HepG2 (cell line): Measurements from ENCODE around the gene CAP2.

Source experiments
- EZH2 ChIP-seq: conservative IDR thresholded peaks from 2 replicates; pipeline ENCODE4 v1.6.1; 2012; ENCODE audit warnings: mild to moderate bottlenecking, low read depth, low read length, moderate library complexity
- KDM6A ChIP-seq: IDR thresholded peaks from 2 replicates; pipeline ENCODE4 v1.6.1; 2016; ENCODE audit warnings: low read depth
- MEIS2 ChIP-seq: sonication (generic); formaldehyde crosslinking; IDR thresholded peaks from 2 replicates; pipeline ENCODE4 v1.9.0; 2021; ENCODE audit warnings: mild to moderate bottlenecking, missing genetic modification reagents
- SNRNP70 ChIP-seq: fragments of 200-400 bp; formaldehyde crosslinking; IDR thresholded peaks from 2 replicates; pipeline ENCODE4 v1.6.1; 2017; ENCODE audit warnings: mild to moderate bottlenecking, low read depth, low read length, moderate library complexity
- ZNF121 ChIP-seq: sonication (generic); formaldehyde crosslinking; IDR thresholded peaks from 2 replicates; pipeline ENCODE4 v1.5.0; 2020; ENCODE audit warnings: mild to moderate bottlenecking, missing genetic modification reagents
- ZNF501 ChIP-seq: sonication (generic); formaldehyde crosslinking; IDR thresholded peaks from 2 replicates; pipeline ENCODE4 v1.5.1; 2020; ENCODE audit warnings: mild to moderate bottlenecking, moderate library complexity, missing genetic modification reagents
- ZNF768 ChIP-seq: sonication (generic); formaldehyde crosslinking; IDR thresholded peaks from 2 replicates; pipeline ENCODE4 v1.4.0; 2020; ENCODE audit warnings: missing genetic modification reagents
- TF ChIP-seq, protein P1 (sequence below): sonication (generic); formaldehyde crosslinking; IDR thresholded peaks from 2 replicates; pipeline ENCODE4 v1.5.0; 2020; ENCODE audit warnings: mild to moderate bottlenecking, missing genetic modification reagents, moderate library complexity
- TF ChIP-seq, protein P2 (sequence below): sonication (generic); formaldehyde crosslinking; IDR thresholded peaks from 2 replicates; pipeline ENCODE4 v1.4.0; 2020; ENCODE audit warnings: low read depth, mild to moderate bottlenecking, missing genetic modification reagents
- TF ChIP-seq, protein P3 (sequence below): sonication (generic); formaldehyde crosslinking; IDR thresholded peaks from 2 replicates; pipeline ENCODE4 v1.4.0; 2020; ENCODE audit warnings: missing genetic modification reagents, mild to moderate bottlenecking, borderline replicate concordance
- TF ChIP-seq, protein P4 (sequence below): sonication (generic); formaldehyde crosslinking; IDR thresholded peaks from 2 replicates; pipeline ENCODE4 v1.4.0; 2020; ENCODE audit warnings: missing genetic modification reagents

DNA sequence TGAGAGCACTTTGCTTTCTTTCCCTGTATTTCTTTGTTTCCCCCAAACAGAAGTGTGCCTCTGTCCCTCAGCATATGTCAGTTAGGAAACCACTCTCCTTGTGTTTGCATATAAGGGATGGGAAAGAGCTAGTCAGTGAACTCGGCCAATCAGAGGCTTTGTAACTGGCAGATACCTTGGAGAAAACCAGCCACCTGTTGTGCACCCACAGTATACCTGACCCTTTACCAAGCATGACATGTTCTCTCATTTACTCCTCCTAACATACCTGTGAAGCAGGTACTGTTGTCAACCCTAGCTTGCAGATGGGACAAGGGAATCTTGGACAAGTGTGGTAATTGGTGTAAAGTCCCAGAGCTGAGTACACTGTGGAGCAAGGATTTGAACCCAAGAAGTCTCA lies 110.6 kb downstream of the CAP2 start:
- TF ChIP-seq ZNF501 (CRISPR knock-in tag), result no peak
- no peak for TF ChIP-seq MEIS2 (CRISPR knock-in tag)
- TF ChIP-seq, protein P1, sequence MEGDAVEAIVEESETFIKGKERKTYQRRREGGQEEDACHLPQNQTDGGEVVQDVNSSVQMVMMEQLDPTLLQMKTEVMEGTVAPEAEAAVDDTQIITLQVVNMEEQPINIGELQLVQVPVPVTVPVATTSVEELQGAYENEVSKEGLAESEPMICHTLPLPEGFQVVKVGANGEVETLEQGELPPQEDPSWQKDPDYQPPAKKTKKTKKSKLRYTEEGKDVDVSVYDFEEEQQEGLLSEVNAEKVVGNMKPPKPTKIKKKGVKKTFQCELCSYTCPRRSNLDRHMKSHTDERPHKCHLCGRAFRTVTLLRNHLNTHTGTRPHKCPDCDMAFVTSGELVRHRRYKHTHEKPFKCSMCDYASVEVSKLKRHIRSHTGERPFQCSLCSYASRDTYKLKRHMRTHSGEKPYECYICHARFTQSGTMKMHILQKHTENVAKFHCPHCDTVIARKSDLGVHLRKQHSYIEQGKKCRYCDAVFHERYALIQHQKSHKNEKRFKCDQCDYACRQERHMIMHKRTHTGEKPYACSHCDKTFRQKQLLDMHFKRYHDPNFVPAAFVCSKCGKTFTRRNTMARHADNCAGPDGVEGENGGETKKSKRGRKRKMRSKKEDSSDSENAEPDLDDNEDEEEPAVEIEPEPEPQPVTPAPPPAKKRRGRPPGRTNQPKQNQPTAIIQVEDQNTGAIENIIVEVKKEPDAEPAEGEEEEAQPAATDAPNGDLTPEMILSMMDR (CRISPR knock-in tag), result no peak
- TF ChIP-seq KDM6A (CRISPR knock-in tag), result no peak
- no peak for TF ChIP-seq ZNF121 (CRISPR knock-in tag)
- TF ChIP-seq SNRNP70, result no peak
- TF ChIP-seq, protein P2, sequence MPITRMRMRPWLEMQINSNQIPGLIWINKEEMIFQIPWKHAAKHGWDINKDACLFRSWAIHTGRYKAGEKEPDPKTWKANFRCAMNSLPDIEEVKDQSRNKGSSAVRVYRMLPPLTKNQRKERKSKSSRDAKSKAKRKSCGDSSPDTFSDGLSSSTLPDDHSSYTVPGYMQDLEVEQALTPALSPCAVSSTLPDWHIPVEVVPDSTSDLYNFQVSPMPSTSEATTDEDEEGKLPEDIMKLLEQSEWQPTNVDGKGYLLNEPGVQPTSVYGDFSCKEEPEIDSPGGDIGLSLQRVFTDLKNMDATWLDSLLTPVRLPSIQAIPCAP (CRISPR knock-in tag), result no peak
- no peak for TF ChIP-seq ZNF768 (CRISPR knock-in tag)
- TF ChIP-seq, protein P3, sequence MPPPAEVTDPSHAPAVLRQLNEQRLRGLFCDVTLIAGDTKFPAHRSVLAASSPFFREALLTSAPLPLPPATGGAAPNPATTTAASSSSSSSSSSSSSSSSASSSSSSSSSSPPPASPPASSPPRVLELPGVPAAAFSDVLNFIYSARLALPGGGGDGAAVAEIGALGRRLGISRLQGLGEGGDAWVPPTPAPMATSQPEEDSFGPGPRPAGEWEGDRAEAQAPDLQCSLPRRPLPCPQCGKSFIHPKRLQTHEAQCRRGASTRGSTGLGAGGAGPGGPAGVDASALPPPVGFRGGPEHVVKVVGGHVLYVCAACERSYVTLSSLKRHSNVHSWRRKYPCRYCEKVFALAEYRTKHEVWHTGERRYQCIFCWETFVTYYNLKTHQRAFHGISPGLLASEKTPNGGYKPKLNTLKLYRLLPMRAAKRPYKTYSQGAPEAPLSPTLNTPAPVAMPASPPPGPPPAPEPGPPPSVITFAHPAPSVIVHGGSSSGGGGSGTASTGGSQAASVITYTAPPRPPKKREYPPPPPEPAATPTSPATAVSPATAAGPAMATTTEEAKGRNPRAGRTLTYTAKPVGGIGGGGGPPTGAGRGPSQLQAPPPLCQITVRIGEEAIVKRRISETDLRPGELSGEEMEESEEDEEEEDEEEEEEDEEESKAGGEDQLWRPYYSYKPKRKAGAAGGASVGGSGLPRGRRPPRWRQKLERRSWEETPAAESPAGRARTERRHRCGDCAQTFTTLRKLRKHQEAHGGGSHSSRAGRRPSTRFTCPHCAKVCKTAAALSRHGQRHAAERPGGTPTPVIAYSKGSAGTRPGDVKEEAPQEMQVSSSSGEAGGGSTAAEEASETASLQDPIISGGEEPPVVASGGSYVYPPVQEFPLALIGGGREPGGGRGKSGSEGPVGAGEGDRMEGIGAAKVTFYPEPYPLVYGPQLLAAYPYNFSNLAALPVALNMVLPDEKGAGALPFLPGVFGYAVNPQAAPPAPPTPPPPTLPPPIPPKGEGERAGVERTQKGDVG (CRISPR knock-in tag), result no peak
- TF ChIP-seq EZH2, result no peak
- TF ChIP-seq, protein P4, sequence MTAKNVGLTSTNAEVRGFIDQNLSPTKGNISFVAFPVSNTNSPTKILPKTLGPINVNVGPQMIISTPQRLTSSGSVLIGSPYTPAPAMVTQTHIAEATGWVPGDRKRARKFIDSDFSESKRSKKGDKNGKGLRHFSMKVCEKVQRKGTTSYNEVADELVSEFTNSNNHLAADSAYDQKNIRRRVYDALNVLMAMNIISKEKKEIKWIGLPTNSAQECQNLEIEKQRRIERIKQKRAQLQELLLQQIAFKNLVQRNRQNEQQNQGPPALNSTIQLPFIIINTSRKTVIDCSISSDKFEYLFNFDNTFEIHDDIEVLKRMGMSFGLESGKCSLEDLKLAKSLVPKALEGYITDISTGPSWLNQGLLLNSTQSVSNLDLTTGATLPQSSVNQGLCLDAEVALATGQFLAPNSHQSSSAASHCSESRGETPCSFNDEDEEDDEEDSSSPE, result no peak
